GM12872 (cell line): Measurements from ENCODE around the gene SPEM3.
"Not testable (repeated sequence)": the region's sequence is repeated elsewhere in the genome, so short reads cannot be mapped to it uniquely, and the experiment has no call there.

ENCODE experiments used
- TF ChIP-seq, protein P1 (sequence below): IDR thresholded peaks from 3 replicates; pipeline ENCODE4 v1.5.1; 2011; ENCODE audit warnings: low read depth, mild to moderate bottlenecking, low read length, moderate library complexity; ENCODE audit not compliant: insufficient read depth

SPEM3 gene

DNA sequence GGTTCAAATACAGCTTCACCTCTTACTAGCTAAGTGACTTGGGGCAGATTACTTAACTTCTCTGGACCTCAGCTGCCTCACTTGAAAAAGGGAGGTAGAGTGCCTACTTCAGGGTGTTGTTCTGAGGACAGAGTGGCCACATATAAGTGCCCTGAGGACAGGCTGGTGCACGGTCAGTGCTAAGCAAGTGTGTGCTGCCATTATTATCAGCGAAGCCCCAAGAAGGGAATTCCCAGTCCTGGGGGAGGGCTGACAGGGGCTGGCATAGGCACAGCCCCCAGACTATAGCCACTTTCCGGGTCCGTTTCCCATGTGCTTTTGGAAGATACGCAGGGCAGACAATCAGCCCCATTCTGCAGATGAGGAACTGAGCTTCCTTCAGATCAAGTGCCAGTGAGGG lies 48.3 kb downstream of the SPEM3 start:
- TF ChIP-seq, protein P1, sequence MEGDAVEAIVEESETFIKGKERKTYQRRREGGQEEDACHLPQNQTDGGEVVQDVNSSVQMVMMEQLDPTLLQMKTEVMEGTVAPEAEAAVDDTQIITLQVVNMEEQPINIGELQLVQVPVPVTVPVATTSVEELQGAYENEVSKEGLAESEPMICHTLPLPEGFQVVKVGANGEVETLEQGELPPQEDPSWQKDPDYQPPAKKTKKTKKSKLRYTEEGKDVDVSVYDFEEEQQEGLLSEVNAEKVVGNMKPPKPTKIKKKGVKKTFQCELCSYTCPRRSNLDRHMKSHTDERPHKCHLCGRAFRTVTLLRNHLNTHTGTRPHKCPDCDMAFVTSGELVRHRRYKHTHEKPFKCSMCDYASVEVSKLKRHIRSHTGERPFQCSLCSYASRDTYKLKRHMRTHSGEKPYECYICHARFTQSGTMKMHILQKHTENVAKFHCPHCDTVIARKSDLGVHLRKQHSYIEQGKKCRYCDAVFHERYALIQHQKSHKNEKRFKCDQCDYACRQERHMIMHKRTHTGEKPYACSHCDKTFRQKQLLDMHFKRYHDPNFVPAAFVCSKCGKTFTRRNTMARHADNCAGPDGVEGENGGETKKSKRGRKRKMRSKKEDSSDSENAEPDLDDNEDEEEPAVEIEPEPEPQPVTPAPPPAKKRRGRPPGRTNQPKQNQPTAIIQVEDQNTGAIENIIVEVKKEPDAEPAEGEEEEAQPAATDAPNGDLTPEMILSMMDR, result no peak

DNA sequence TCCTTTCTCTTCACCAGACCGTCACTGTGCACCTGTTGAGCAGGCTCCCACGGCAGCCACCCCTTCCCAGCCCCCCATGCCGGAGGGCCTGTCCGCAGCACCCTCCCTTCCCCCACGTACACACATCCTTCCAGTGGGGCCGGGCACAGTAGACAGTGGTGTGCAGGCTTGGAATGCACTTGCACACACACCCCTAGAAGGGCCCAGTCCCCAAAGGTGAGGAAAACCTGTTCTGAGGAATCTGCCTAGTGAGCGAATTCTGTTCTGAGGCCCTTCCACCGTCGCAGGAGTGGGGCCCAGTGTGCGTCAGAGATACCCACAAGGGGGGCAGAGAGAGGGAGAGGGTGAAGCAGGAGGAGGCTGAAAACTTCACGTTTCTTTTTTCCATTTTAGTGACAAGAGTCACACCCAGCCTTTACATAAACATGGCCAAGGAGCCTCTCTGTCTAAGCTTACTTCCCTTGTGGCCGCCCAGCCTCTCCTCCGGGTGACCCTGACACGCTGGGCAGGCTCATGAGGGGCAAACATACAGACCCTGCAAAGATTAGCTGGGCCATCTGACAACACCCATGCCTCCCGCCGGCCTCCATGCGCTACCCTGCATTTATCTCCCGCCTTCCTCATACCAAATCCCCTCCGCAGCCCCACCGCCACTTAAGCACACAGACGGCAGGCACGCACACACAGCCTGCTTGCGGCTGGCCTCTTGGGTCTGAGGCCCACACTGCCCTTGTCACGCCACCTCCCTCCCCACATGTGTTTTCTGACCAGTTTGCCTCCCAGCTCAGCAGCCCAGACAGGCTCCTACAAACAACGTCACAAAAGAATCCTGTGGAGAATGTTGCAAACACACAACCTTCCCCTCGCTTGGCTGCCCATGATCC lies 49.0 kb downstream of the SPEM3 start:
- TF ChIP-seq, protein P1, result no peak

DNA sequence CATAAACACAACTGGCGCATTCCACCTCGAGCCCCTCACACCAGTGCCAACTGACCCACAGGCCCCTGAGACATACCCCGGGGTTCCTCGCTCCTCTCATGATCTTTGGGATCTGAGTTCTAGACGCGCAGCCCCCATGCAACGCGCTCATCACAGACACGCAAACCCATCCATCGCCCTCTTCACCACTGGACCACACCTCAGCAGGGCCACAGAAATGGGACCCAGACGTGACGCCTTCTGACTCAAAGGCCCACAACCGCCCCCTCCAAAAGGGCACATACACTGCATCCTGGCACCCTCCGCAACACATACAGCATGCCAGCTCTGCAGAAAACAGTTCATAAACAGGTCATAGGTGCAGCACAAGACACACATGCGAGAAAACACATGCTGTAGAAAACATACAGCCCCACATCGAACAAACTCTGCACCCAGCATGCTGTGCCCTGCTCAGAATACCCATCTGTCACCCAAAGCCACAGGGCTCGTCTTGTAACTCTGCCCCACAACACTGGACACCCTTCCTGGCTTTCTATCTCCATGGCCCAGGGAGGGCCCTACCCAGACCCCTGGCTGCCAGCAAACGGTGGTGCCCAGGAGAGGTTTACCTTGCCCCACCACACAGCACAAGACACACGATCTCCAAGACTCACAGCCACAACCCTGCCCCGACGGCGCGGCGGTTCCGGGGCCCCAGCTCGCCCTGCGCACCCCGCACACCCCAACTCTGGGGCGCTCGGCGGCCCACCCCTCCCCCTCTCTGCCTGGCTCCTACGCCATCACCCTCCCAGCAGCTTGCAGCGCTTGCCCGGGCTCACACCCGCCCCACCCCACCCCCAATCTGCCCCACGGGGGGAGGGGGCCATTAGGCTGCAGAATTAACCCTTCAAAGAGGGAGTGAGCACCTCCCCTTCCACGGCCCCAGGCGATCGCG lies 49.9 kb downstream of the SPEM3 start:
- TF ChIP-seq, protein P1, result no peak

DNA sequence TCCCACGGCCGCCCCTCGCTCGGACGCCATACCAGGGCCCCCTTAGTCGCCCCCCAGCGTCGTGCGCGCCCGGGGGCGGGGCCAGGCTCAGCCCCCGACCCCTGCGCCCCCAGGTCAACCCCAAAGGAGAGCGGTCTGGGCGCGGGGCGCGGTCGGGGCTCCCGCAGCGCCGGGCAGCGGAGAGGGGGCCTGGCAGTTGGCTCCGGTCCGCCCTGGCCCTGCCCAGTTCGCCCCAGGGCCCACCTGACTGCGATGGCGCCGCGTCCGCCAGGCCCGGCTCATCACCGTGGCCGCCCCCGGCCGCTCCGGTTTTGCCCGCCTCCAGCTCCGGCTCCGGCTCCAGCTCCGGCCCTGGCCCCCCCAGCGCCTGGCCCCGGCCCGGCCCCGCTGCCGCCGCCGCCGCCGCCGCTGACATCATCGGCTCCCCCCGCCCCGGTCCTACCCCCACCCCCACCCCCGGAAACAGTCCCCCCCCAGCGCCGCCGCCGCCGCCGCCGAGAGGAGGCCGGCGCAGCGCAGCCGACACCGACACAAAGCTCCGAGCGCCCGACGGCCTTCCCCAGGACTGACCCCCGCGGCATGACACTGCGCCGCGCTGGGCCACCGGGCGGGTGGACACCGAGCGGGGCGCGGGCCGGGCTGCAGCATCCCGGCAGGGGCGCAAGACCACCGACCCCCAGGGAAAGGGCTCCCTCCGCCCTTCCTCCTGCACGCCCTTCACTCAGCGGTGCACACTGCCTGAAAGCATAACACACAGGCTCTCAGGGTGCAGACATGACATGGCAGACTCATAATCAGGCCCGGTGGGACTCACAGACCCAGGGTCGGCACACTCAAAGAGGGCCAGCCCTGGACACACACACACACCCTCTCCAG lies 50.8 kb downstream of the SPEM3 start, which contains the start of gene ZBTB4:
TSS of gene ZBTB4 (minus strand) at position 419 of the 876 bp plus-strand sequence. CDS start 12,830 bp downstream, outside the sequence.
- TF ChIP-seq, protein P1, result no peak

DNA sequence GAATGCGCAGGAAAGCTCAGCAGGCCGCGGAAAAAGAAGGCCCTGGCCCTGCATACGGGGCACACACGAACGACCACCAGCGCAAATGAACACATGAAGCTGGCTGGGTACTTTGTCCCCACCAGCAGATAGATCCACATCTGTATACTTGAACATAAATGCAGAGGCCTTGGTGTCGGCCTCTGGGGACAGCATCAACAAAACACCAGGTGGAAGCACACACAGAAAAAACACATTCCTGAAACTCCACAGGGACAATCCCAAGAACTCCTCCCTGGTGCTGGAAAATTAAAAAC lies 51.4 kb downstream of the SPEM3 start:
- TF ChIP-seq, protein P1, result no peak

DNA sequence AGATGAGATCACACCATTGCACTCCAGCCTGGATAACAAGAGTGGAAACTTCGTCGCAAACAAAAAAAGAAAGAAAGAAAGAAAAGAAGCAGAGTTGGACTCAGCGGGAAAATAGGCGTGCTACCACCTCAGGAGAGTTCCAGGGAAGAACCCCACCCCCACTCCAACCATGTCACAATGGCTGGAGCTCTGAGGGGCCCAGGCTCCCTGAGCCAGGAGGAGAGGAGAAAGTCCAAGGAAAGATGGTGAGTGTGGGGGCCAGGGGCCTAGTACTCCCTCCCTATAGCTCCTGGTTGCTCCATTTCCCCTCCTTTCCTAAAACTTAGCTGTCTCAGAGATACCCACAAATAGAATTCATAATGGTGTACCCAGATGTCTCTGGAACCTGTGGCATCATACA lies 52.6 kb downstream of the SPEM3 start, which contains the start of gene SLC35G6:
TSS of gene SLC35G6 (plus strand) at position 172 of the 400 bp plus-strand sequence. CDS start at position 243, 71 bp downstream.
- TF ChIP-seq, protein P1, result not testable (repeated sequence)
